Body of pancreas (tissue), 4 donors: Measurements from ENCODE around the gene RIC1. TPM values are rescaled to one million over a fixed set of nuclear protein-coding genes. Genes with fewer than 3 reads are reported as not detected.

Source experiments
- ATAC-seq: fragments of 150-250 bp; one replicate; pipeline ENCODE4 v1.9.1; 2016
- DNase-seq, 4 donors: peaks; one replicate each; pipeline ENCODE4 v3.0.0-alpha.2; 2019
- H3K27ac ChIP-seq, 4 donors: fragments of 200-600 bp; sonication (generic); 1 replicate in 3 of 4; 2 replicates in 1 of 4; pipeline versions ENCODE4 v1.5.1 to v1.6.1; 2016 to 2019; ENCODE audit warnings: mild to moderate bottlenecking in 1 of 4, mixed read lengths in 1 of 4, moderate library complexity in 1 of 4
- H3K27me3 ChIP-seq, 2 donors: fragments of 200-600 bp; sonication (generic); one replicate each; pipeline ENCODE4 v1.6.0; 2016; ENCODE audit warnings: mild to moderate bottlenecking in 1 of 2
- H3K36me3 ChIP-seq, 2 donors: fragments of 200-600 bp; sonication (generic); replicated peaks in 1 of 2; 2 replicates each; pipeline ENCODE4 v1.5.1; 2016; ENCODE audit warnings: low read depth in 2 of 2; ENCODE audit not compliant: insufficient read depth in 1 of 2
- H3K4me1 ChIP-seq: fragments of 200-600 bp; sonication (generic); one replicate; pipeline ENCODE4 v1.6.0; 2016
- H3K4me3 ChIP-seq, 2 donors: fragments of 200-600 bp; sonication (generic); 1 replicate in 1 of 2; 2 replicates in 1 of 2; pipeline ENCODE4 v1.5.1; 2016 to 2019
- H3K9me3 ChIP-seq, 3 donors: fragments of 200-600 bp; sonication (generic); 1 replicate in 2 of 3; 2 replicates in 1 of 3; pipeline ENCODE4 v1.5.1; 2016
- POLR2A ChIP-seq, 3 donors: fragments of 450-650 bp; IDR thresholded peaks; one replicate each; pipeline ENCODE4 v1.6.1; 2016; ENCODE audit warnings: antibody characterized with exemption in 3 of 3, mild to moderate bottlenecking in 2 of 3
- WGBS, 2 donors: methylation state at CpG; one replicate each; pipeline ENCODE4 v1.1.5; 2017; 5-methylcytosine and 5-hydroxymethylcytosine counted together
- intact Hi-C: fragments of 100-400 bp; cut with DNase I; formaldehyde crosslinking; loops from one replicate; pipeline ENCODE4 v1.15.1; 2023
- total RNA-seq, 2 donors: library from RNA; depleted of rRNA; stranded (reverse); fragments of >200 nt; gene quantifications; one replicate each; pipeline ENCODE4 v1.1.0, GENCODE V29; 2016
- TF ChIP-seq, protein P1 (sequence below), 7 experiments: fragments of 450-650 bp in 4 of 7; fragments of 200-600 bp in 3 of 7; sonication (generic) in 3 of 7; IDR thresholded peaks; one replicate each; pipeline ENCODE4 v1.5.1; 2016 to 2019; ENCODE audit warnings: antibody characterized with exemption in 7 of 7

RIC1 gene
- total RNA-seq, 2 donors from 2014 or later = 22.4 to 23.1 TPM

DNA sequence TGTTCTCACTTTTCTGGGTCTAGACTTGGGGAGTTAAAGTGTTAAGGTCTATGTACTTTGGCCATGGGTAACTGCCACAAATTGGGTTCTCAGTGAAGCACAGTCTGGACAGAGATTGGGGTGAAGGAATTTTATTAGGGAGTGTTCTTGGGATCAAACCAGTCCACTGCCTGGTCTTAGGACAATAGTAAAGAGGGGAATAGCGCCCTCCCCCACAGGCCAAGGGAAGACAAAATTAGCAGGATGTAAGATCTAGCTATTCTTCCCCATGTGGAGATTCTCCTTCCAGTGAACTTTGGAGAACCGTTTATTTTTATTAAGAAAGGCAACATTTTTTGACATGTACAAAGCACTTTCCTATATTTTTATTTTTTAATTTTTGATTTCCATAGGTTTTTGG, 18.4 kb upstream of the RIC1 start:
- Histone ChIP-seq H3K4me1 (no peaks in the 10 kb centered on the region), H3K9me3 (no peaks in the 10 kb centered on the region), H3K4me3 (no peak overlapping the region), H3K36me3 (no peaks in the 10 kb centered on the region), H3K27me3 (no peaks in the 10 kb centered on the region), H3K27ac (no peak overlapping the region)
- ATAC-seq = no peak
- TF ChIP-seq, protein P1, sequence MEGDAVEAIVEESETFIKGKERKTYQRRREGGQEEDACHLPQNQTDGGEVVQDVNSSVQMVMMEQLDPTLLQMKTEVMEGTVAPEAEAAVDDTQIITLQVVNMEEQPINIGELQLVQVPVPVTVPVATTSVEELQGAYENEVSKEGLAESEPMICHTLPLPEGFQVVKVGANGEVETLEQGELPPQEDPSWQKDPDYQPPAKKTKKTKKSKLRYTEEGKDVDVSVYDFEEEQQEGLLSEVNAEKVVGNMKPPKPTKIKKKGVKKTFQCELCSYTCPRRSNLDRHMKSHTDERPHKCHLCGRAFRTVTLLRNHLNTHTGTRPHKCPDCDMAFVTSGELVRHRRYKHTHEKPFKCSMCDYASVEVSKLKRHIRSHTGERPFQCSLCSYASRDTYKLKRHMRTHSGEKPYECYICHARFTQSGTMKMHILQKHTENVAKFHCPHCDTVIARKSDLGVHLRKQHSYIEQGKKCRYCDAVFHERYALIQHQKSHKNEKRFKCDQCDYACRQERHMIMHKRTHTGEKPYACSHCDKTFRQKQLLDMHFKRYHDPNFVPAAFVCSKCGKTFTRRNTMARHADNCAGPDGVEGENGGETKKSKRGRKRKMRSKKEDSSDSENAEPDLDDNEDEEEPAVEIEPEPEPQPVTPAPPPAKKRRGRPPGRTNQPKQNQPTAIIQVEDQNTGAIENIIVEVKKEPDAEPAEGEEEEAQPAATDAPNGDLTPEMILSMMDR (IDR thresholded peaks at IDR 0.05) = no peak
- TF ChIP-seq POLR2A (IDR thresholded peaks at IDR 0.05) = no peak
- intact Hi-C loops = no loop called here
- WGBS, 2 donors = 69 to 71% methylated on average over 2 of the region's 2 CpGs
- DNase-seq = no peak

DNA sequence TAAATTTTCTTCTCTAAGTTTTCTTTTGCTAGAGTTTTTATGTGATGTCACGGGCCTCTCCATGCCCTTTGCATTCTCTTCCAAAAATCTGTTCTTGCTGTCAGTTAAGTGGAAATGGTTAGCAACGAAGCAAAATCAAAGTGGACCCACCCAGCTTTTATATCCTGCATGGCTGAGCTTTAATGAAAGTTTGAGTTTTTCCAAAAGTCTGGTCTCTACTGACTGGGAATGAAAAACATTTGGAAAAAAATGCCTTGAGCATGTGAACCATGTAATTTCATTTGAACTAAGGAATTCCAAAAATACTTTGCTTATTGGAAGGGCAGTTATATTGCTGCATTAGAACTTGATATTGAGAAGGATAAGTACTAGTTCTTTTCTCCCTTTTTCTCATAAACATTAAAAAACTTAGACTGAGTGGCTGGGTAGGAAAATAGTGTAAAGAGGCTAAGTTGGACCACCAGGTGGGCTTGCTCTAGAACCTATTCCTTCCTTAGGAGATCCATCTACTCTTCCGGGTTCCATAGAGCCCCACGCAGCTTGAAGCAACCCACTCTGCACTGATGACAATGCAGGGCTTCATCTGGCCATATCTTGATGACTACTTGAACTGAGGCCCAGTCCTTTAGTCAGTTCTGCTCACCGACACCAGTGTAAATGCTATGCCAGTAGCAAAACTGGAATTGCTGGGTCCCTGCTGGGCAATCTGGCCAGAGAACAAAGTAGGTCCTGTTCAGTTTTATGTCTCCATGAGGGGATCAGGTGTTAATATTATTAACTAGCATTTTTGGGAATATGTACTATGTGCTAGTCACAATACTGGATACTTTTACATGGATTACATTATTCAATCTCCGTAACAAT, 17.4 kb upstream of the RIC1 start:
- 73 to 79% methylated on average over 6 of the region's 6 CpGs for WGBS, 2 donors
- DNase-seq (no peak), ATAC-seq (peak; percentile 21)
- no peaks in the 10 kb centered on the region for H3K36me3 ChIP-seq
- no peaks in the 10 kb centered on the region for H3K4me1 ChIP-seq
- TF ChIP-seq, protein P1 (IDR thresholded peaks at IDR 0.05) = no peak
- no peak for TF ChIP-seq POLR2A (IDR thresholded peaks at IDR 0.05)
- H3K27ac ChIP-seq = no peak overlapping the region
- H3K4me3 ChIP-seq = no peak overlapping the region
- H3K27me3 ChIP-seq = no peaks in the 10 kb centered on the region
- intact Hi-C loops = no loop called here
- no peaks in the 10 kb centered on the region for H3K9me3 ChIP-seq

GRCh38 chr9:5612185-5612530, 16.7 kb upstream of the RIC1 start:
- Histone ChIP-seq H3K4me3 (no peak overlapping the region), H3K4me1 (no peaks in the 10 kb centered on the region), H3K27me3 (no peaks in the 10 kb centered on the region), H3K27ac (no peak overlapping the region), H3K36me3 (no peaks in the 10 kb centered on the region), H3K9me3 (no peaks in the 10 kb centered on the region)
- ATAC-seq (no peak), DNase-seq (no peak)
- intact Hi-C loops = no loop called here
- no peak for TF ChIP-seq POLR2A (IDR thresholded peaks at IDR 0.05)
- TF ChIP-seq, protein P1 (IDR thresholded peaks at IDR 0.05) = no peak

DNA sequence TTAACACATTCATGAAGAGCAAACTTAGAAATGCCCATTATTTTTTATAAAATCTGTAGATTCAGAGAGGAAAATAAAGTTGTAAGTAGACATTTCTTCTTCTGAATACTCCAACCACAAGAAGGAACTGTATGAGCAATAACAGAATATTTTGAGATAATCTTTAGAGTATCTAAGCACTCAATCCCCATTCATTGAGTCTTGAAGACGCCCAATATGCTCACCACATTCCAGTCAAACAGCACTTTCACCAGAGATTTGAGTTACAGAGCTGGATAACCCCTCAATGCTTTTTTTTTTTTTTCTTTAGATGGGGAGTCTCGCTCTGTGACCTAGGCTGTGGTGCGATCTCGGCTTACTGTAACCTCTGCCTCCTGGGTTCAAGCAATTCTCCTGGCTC, 14.7 kb upstream of the RIC1 start:
- intact Hi-C loops = no loop called here
- no peaks in the 10 kb centered on the region for H3K36me3 ChIP-seq
- 96 to 97% methylated on average over 4 of the region's 4 CpGs for WGBS, 2 donors
- H3K27me3 ChIP-seq = no peaks in the 10 kb centered on the region
- no peak overlapping the region for H3K27ac ChIP-seq
- H3K9me3 ChIP-seq = no peaks in the 10 kb centered on the region
- no peak overlapping the region for H3K4me3 ChIP-seq
- ATAC-seq = no peak
- H3K4me1 ChIP-seq = no peaks in the 10 kb centered on the region
- no peak for TF ChIP-seq POLR2A (IDR thresholded peaks at IDR 0.05)
- TF ChIP-seq, protein P1 (IDR thresholded peaks at IDR 0.05) = no peak
- no peak for DNase-seq

- intact Hi-C loops = no loop called here
- no peak overlapping the region for H3K27ac ChIP-seq
- no peaks in the 10 kb centered on the region for H3K4me1 ChIP-seq
- TF ChIP-seq, protein P1 (IDR thresholded peaks at IDR 0.05) = no peak
- no peak for TF ChIP-seq POLR2A (IDR thresholded peaks at IDR 0.05)
- H3K4me3 ChIP-seq = no peak overlapping the region
- H3K36me3 ChIP-seq = no peaks in the 10 kb centered on the region
- no peaks in the 10 kb centered on the region for H3K27me3 ChIP-seq
- ATAC-seq (no peak), DNase-seq (no peak)
- 93 to 96% methylated on average over 3 of the region's 3 CpGs for WGBS, 2 donors
- H3K9me3 ChIP-seq = no peaks in the 10 kb centered on the region
These were observed 13.9 kb upstream of the RIC1 start for GRCh38 chr9:5614985-5615384.
